Memory B cell (primary cell): Measurements from ENCODE around the gene CLK4.
"Not testable (repeated sequence)": the region's sequence is repeated elsewhere in the genome, so short reads cannot be mapped to it uniquely, and the experiment has no call there.

Experiments used
- ATAC-seq: fragments of 150-1000 bp; cut with Tn5 transposase; 2 replicates; pipeline ENCODE4 v1.10.0; 2021; ENCODE audit warnings: low read depth, mild to moderate bottlenecking, moderate library complexity
- DNase-seq, 2 donors: peaks; one replicate each; pipeline ENCODE4 v3.0.0; 2022; ENCODE audit warnings: low spot score in 2 of 2
- H3K27ac Mint-ChIP-seq: one replicate; pipeline ENCODE4 v1.8.0; 2022; ENCODE audit warnings: mild to moderate bottlenecking, moderate library complexity, mixed read lengths
- H3K27me3 Mint-ChIP-seq: one replicate; pipeline ENCODE4 v1.8.0; 2022; ENCODE audit warnings: mixed read lengths
- H3K36me3 Mint-ChIP-seq: one replicate; pipeline ENCODE4 v1.8.0; 2022; ENCODE audit warnings: mild to moderate bottlenecking, mixed read lengths
- H3K4me1 Mint-ChIP-seq: one replicate; pipeline ENCODE4 v1.8.0; 2022; ENCODE audit warnings: mixed read lengths
- H3K4me3 Mint-ChIP-seq: one replicate; pipeline ENCODE4 v1.8.0; 2022; ENCODE audit warnings: mild to moderate bottlenecking, moderate library complexity, mixed read lengths
- H3K9me3 Mint-ChIP-seq: one replicate; pipeline ENCODE4 v1.8.0; 2022; ENCODE audit warnings: mixed read lengths

The CLK4 gene

DNA sequence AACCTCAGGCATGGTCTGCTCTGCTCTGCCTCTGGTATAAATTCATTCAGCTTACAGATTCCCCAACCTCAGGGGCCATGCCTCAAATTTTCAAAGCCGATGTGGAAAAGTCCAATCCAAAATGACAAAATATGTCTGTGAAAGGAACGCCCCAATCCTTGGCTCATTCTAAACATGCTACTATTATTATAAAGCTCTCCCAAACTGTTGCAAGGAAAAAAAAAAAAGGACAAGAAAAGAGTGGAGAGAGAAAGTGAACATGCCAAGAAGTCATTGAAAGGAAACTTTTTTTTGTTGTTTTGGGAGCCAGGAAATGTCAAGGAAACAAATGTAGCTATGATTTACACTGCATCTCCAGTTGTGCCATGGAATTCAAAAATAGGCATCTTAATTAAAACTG is 40.5 kb downstream of the CLK4 start:
- no peak overlapping the region for H3K27ac Mint-ChIP-seq
- no peaks in the 10 kb centered on the region for H3K9me3 Mint-ChIP-seq
- peaks cover 14% of the 10 kb centered on the region for H3K27me3 Mint-ChIP-seq
- peaks cover 2% of the 10 kb centered on the region for H3K36me3 Mint-ChIP-seq
- DNase-seq (no peak), ATAC-seq (no peak)
- H3K4me3 Mint-ChIP-seq: no peak overlapping the region
- peaks cover 8% of the 10 kb centered on the region for H3K4me1 Mint-ChIP-seq

GRCh38 chr5:178585421-178585820 is 41.4 kb downstream of the CLK4 start:
- H3K27me3 Mint-ChIP-seq, H3K4me3 Mint-ChIP-seq, H3K27ac Mint-ChIP-seq, H3K9me3 Mint-ChIP-seq, ATAC-seq, H3K36me3 Mint-ChIP-seq, H3K4me1 Mint-ChIP-seq: not testable (repeated sequence)
- peak in 1 of 2 donors; percentile 51 for DNase-seq

DNA sequence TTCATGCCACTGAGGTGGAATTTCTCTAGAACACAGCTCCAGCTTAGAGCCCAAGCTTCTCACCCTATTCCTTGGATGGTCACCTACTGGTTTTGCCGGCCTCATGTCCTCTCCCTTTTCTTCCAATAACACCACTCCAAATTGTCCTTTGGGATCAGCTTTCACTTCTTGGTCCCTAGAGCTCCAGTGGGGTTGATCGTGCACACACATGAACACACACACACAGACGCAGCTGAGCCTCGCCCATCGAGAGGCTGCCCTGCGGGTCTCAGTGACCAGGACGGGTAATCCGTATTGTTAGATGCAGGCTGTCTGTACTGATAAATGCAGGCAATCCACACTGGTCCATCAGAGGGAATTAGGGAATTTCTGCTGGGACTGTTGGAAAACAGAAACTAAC is 43.6 kb downstream of the CLK4 start:
- Mint-ChIP-seq H3K27me3 (peaks cover 7% of the 10 kb centered on the region), H3K4me3 (no peak overlapping the region), H3K4me1 (no peaks in the 10 kb centered on the region), H3K9me3 (no peaks in the 10 kb centered on the region), H3K36me3 (no peaks in the 10 kb centered on the region), H3K27ac (no peak overlapping the region)
- DNase-seq: no peak
- ATAC-seq: no peak

DNA sequence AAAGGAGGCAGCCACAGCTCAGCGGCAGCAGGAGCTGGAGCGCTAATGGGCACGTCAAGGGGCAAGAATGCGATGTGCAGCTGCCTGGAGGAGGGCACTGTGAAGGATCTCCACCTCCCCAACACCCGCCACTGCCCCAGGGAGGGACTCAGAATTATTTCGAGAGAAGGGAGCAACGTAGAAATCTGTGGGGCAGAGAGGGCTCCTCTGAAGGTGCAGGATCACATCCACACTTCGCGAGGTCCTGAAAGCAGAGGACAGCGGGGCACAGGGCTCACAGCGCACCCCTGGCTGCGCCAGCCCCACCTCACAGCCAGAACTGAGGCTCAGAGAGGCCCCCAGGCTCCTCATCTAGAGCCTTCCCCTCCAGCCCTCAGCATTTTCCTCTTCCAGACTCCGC is 44.6 kb downstream of the CLK4 start:
- Mint-ChIP-seq H3K27me3 (peaks cover 7% of the 10 kb centered on the region), H3K27ac (no peak overlapping the region), H3K4me1 (no peaks in the 10 kb centered on the region), H3K36me3 (no peaks in the 10 kb centered on the region), H3K9me3 (no peaks in the 10 kb centered on the region), H3K4me3 (no peak overlapping the region)
- no peak for DNase-seq
- ATAC-seq: no peak

GRCh38 chr5:178581621-178582020 is 45.2 kb downstream of the CLK4 start:
- peaks cover 2% of the 10 kb centered on the region for H3K36me3 Mint-ChIP-seq
- DNase-seq (no peak), ATAC-seq (no peak)
- peaks cover 8% of the 10 kb centered on the region for H3K27me3 Mint-ChIP-seq
- no peak overlapping the region for H3K27ac Mint-ChIP-seq
- no peaks in the 10 kb centered on the region for H3K4me1 Mint-ChIP-seq
- H3K9me3 Mint-ChIP-seq: no peaks in the 10 kb centered on the region
- no peak overlapping the region for H3K4me3 Mint-ChIP-seq

GRCh38 chr5:178580271-178580955 is 46.4 kb downstream of the CLK4 start:
- H3K4me1 Mint-ChIP-seq: no peaks in the 10 kb centered on the region
- H3K9me3 Mint-ChIP-seq: no peaks in the 10 kb centered on the region
- ATAC-seq: no peak
- H3K27ac Mint-ChIP-seq: no peak overlapping the region
- H3K4me3 Mint-ChIP-seq: no peak overlapping the region
- peaks cover 2% of the 10 kb centered on the region for H3K36me3 Mint-ChIP-seq
- peaks cover 10% of the 10 kb centered on the region for H3K27me3 Mint-ChIP-seq
- DNase-seq: no peak

- Mint-ChIP-seq H3K4me1 (no peaks in the 10 kb centered on the region), H3K27me3 (peaks cover 11% of the 10 kb centered on the region), H3K27ac (no peak overlapping the region), H3K9me3 (peaks cover under 1% of the 10 kb centered on the region), H3K4me3 (no peak overlapping the region), H3K36me3 (peaks cover 2% of the 10 kb centered on the region)
- no peak for ATAC-seq
- no peak for DNase-seq
These were observed 48.9 kb downstream of the CLK4 start for GRCh38 chr5:178577944-178578343.

GRCh38 chr5:178577376-178577839 is 49.4 kb downstream of the CLK4 start:
- Mint-ChIP-seq H3K9me3 (peaks cover 3% of the 10 kb centered on the region), H3K4me3 (no peak overlapping the region), H3K27ac (no peak overlapping the region), H3K36me3 (peaks cover 2% of the 10 kb centered on the region), H3K27me3 (peaks cover 15% of the 10 kb centered on the region), H3K4me1 (no peaks in the 10 kb centered on the region)
- ATAC-seq: no peak
- no peak for DNase-seq

GRCh38 chr5:178576591-178577351 is 50.1 kb downstream of the CLK4 start:
- no peak for ATAC-seq
- Mint-ChIP-seq H3K4me3 (no peak overlapping the region), H3K27me3 (peaks cover 15% of the 10 kb centered on the region), H3K9me3 (peaks cover 5% of the 10 kb centered on the region), H3K36me3 (peaks cover 6% of the 10 kb centered on the region), H3K4me1 (no peaks in the 10 kb centered on the region), H3K27ac (no peak overlapping the region)
- DNase-seq: no peak

DNA sequence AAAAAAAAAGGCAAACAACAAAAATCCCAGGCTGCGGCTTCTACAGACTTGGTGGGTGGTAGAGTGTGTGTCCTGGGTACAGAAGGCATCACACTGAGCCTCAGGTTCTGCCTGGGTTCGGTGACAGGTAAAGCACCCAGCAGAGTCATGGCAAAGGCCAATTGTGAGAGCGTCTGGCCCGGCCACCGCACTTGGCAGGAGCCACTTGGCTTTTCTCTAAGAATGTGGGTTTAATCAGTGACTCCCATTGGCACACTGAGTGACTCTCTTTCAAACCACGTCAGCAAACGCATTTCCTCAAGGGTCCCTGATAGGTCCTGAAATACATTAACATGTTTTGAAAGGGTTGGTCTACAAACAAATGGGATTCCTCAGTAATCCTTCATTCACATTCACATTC is 53.6 kb downstream of the CLK4 start:
- peaks cover 7% of the 10 kb centered on the region for H3K36me3 Mint-ChIP-seq
- no peak for DNase-seq
- no peak overlapping the region for H3K27ac Mint-ChIP-seq
- H3K4me3 Mint-ChIP-seq: no peak overlapping the region
- ATAC-seq: no peak
- H3K27me3 Mint-ChIP-seq: peaks cover 16% of the 10 kb centered on the region
- H3K4me1 Mint-ChIP-seq: no peaks in the 10 kb centered on the region
- peaks cover 7% of the 10 kb centered on the region for H3K9me3 Mint-ChIP-seq

- Mint-ChIP-seq H3K36me3 (peaks cover 7% of the 10 kb centered on the region), H3K27ac (no peak overlapping the region), H3K4me3 (no peak overlapping the region), H3K9me3 (peaks cover 7% of the 10 kb centered on the region), H3K27me3 (peaks cover 12% of the 10 kb centered on the region), H3K4me1 (no peaks in the 10 kb centered on the region)
- ATAC-seq: no peak
- no peak for DNase-seq
These were observed 54.2 kb downstream of the CLK4 start for GRCh38 chr5:178572617-178573016.

DNA sequence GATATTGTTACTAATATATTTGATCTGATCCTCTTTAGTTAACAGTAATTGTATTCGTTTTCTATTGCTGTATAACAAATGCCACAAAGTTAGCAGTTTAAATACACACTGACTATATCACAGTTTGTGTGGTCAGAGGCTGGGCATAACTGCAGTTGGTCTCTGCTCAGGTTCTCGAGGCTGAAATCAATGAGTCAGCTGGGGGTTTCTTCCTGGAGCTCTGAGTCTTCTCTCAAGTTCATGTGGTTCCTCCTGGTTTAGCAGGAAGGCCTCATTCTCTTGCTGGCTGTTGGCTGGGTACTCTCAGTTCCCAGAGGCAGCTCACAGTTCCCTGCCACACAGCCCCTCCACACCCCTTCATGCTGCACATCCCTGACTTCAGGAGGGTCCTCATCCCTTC is 57.4 kb downstream of the CLK4 start:
- no peak overlapping the region for H3K27ac Mint-ChIP-seq
- ATAC-seq: no peak
- peaks cover 7% of the 10 kb centered on the region for H3K9me3 Mint-ChIP-seq

DNA sequence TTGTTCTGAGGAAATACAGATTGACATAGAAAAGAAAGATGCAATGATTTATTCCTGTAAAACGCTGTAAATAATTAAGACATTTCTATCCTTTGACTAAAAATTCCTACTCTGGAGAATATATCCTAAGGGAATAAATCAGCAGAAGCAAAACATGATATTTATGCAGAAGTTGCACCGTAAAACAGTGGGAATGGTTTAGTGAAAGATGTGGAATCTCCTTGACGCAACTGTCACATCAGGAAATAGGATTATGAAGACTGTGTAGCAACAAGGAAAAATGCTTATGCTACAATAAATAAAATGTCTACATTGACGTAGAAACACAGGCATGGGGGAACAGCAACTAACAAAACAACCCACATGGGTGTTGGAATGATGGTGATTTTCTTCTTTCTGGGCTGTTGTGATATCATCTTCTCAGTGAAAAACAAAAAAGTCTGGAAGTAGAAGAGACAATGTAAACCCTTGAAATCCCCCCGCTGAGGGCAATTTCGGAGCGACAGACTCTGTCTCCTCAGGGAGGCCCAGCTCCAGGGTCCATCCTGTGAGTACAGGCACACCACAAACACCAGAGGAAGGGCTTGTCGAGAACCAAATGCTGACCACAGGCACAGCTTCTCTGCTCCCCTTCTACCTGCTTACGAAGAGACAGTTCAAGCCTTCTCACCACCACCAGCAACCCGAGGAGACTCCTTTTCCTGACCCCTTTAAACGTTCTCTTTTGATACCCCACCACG is 61.9 kb downstream of the CLK4 start:
- no peaks in the 10 kb centered on the region for H3K36me3 Mint-ChIP-seq
- H3K4me3 Mint-ChIP-seq: no peak overlapping the region
- peaks cover 4% of the 10 kb centered on the region for H3K4me1 Mint-ChIP-seq
- ATAC-seq: no peak
- no peak for DNase-seq
- no peak overlapping the region for H3K27ac Mint-ChIP-seq
- no peaks in the 10 kb centered on the region for H3K9me3 Mint-ChIP-seq
- peaks cover 8% of the 10 kb centered on the region for H3K27me3 Mint-ChIP-seq

More for the DNA sequence above, 57.4 kb downstream of the CLK4 start:
- Mint-ChIP-seq H3K4me1 (no peaks in the 10 kb centered on the region), H3K27me3 (peaks cover 12% of the 10 kb centered on the region), H3K36me3 (peaks cover 5% of the 10 kb centered on the region), H3K4me3 (no peak overlapping the region)
- no peak for DNase-seq

- peaks cover 11% of the 10 kb centered on the region for H3K27me3 Mint-ChIP-seq
- H3K27ac Mint-ChIP-seq: no peak overlapping the region
- DNase-seq (no peak), ATAC-seq (no peak)
- no peaks in the 10 kb centered on the region for H3K36me3 Mint-ChIP-seq
- H3K4me3 Mint-ChIP-seq: no peak overlapping the region
- H3K9me3 Mint-ChIP-seq: no peaks in the 10 kb centered on the region
- H3K4me1 Mint-ChIP-seq: peaks cover 10% of the 10 kb centered on the region
These were observed 62.5 kb downstream of the CLK4 start for GRCh38 chr5:178564397-178564796.
